A549 (cell line): ENCODE data around the gene SIN3A. TPM values are rescaled to one million over a fixed set of nuclear protein-coding genes. Genes with fewer than 3 reads are reported as not detected.
A peak's percentile ranks its signal among the peaks of the same experiment; 100 is the strongest.
"Not testable (repeated sequence)": the region's sequence is repeated elsewhere in the genome, so short reads cannot be mapped to it uniquely, and the experiment has no call there.

Experiments used
- ATAC-seq, 2 experiments: fragments of 200-7000 bp in 1 of 2; fragments of >200 bp in 1 of 2; cut with Nextera tagmentation in 1 of 2; cut with Tn5 transposase in 1 of 2; 3 replicates each; pipeline versions ENCODE4 v1.8.0 to v1.9.1; 2018 to 2020; ENCODE audit warnings: mild to moderate bottlenecking in 1 of 2, moderate library complexity in 1 of 2
- CTCF ChIA-PET: fragments of 300-600 bp; sonication (Branson Sonifier 250); formaldehyde crosslinking; extraction: SDS; loops from one replicate; lab custom pipeline; 2021; ENCODE audit warnings: antibody characterized with exemption, inconsistent platforms; lab: Yijun Ruan, JAX
- POLR2A ChIA-PET: fragments of 350-600 bp; formaldehyde crosslinking; extraction: SDS; loops from one replicate; lab custom pipeline; 2021; ENCODE audit warnings: antibody characterized with exemption, inconsistent platforms; lab: Yijun Ruan, JAX
- DNase-seq, 2 experiments: peaks; one replicate each; pipeline versions ENCODE4 v3.0.0 to v3.0.0-alpha.2; 2011 to 2016; ENCODE audit warnings: low read depth in 1 of 2, low spot score in 1 of 2
- FAIRE-seq: peaks from 2 replicates; lab custom pipeline; 2011; peaks lifted over from hg19 to GRCh38; lab: Jason Lieb, UNC
- H3K27ac ChIP-seq, 2 experiments: fragments of >200 bp; sonication (Bioruptor Twin); formaldehyde crosslinking; 3 replicates each; pipeline ENCODE4 v1.5.1; 2016 to 2017
- H3K4me1 ChIP-seq: fragments of >200 bp; sonication (Bioruptor Twin); formaldehyde crosslinking; 3 replicates; pipeline ENCODE4 v1.6.1; 2016
- H3K4me2 ChIP-seq: fragments of >200 bp; sonication (Bioruptor Twin); formaldehyde crosslinking; 3 replicates; pipeline ENCODE4 v1.6.1; 2016
- H3K4me3 ChIP-seq: fragments of >200 bp; sonication (Bioruptor Twin); formaldehyde crosslinking; 3 replicates; pipeline ENCODE4 v1.5.1; 2016
- H3K9me3 ChIP-seq: fragments of >200 bp; sonication (Bioruptor Twin); formaldehyde crosslinking; 3 replicates; pipeline ENCODE4 v1.6.1; 2016
- BHLHE40 ChIP-seq: IDR thresholded peaks from 2 replicates; pipeline ENCODE4 v1.6.1; 2012; ENCODE audit warnings: low read depth, low read length, inconsistent platforms
- CBX2 ChIP-seq: fragments of 200-600 bp; sonication (generic); IDR thresholded peaks from 2 replicates; pipeline ENCODE4 v1.6.1; 2016; ENCODE audit warnings: low read depth, mild to moderate bottlenecking, borderline replicate concordance
- CEBPB ChIP-seq, 2 experiments: fragments of >200 bp in 1 of 2; sonication (Bioruptor Twin) in 1 of 2; formaldehyde crosslinking in 1 of 2; IDR thresholded peaks; 2 replicates each; pipeline ENCODE4 v1.6.1; 2012 to 2016
- CHD4 ChIP-seq: fragments of 200-600 bp; sonication (generic); IDR thresholded peaks from 2 replicates; pipeline ENCODE4 v1.6.1; 2016; ENCODE audit warnings: antibody characterized with exemption, mild to moderate bottlenecking, borderline replicate concordance
- CTCF ChIP-seq: fragments of >200 bp; sonication (Bioruptor Twin); formaldehyde crosslinking; IDR thresholded peaks from 3 replicates; pipeline ENCODE4 v1.5.1; 2016
- EHMT2 ChIP-seq: fragments of 200-600 bp; sonication (generic); IDR thresholded peaks from 2 replicates; pipeline ENCODE4 v1.6.1; 2016; ENCODE audit warnings: antibody characterized with exemption, low read depth, mild to moderate bottlenecking, moderate library complexity
- ELK1 ChIP-seq: fragments of 150-350 bp; IDR thresholded peaks from 2 replicates; pipeline ENCODE4 v1.6.1; 2014; ENCODE audit warnings: low read depth, mild to moderate bottlenecking, low read length
- HDAC2 ChIP-seq: fragments of 200-600 bp; sonication (generic); IDR thresholded peaks from 2 replicates; pipeline ENCODE4 v1.6.1; 2016
- HOXB13 ChIP-seq: fragments of 250-450 bp; sonication (Bioruptor Pico); IDR thresholded peaks from 2 replicates; pipeline ENCODE4 v1.5.0; 2020; ENCODE audit warnings: low read depth, mild to moderate bottlenecking, moderate library complexity
- KDM5A ChIP-seq: fragments of 200-600 bp; sonication (generic); IDR thresholded peaks from 2 replicates; pipeline ENCODE4 v1.6.1; 2016; ENCODE audit warnings: antibody characterized with exemption, mild to moderate bottlenecking
- MAZ ChIP-seq: fragments of 150-350 bp; IDR thresholded peaks from 2 replicates; pipeline ENCODE4 v1.6.1; 2014; ENCODE audit warnings: antibody characterized with exemption, low read depth, low read length, borderline replicate concordance
- MYC ChIP-seq: IDR thresholded peaks from 2 replicates; pipeline ENCODE4 v1.6.1; 2012; ENCODE audit warnings: mild to moderate bottlenecking, inconsistent platforms, low read length, improper control_type of control experiment, borderline replicate concordance
- NR3C1 ChIP-seq: fragments of >200 bp; sonication (Bioruptor Twin); formaldehyde crosslinking; IDR thresholded peaks from 3 replicates; pipeline ENCODE4 v1.6.1; 2017
- PHF8 ChIP-seq: fragments of 200-600 bp; sonication (generic); IDR thresholded peaks from 2 replicates; pipeline ENCODE4 v1.6.1; 2016; ENCODE audit warnings: low read depth, mild to moderate bottlenecking, antibody characterized with exemption, moderate library complexity, borderline replicate concordance
- POLR2AphosphoS2 ChIP-seq: conservative IDR thresholded peaks from 2 replicates; pipeline ENCODE4 v1.6.1; 2012; ENCODE audit warnings: low read length, improper control_type of control experiment, inconsistent platforms
- RAD21 ChIP-seq, 2 experiments: fragments of >200 bp in 1 of 2; sonication (Bioruptor Twin) in 1 of 2; formaldehyde crosslinking in 1 of 2; IDR thresholded peaks in 1 of 2; conservative IDR thresholded peaks in 1 of 2; 2 replicates in 1 of 2; 3 replicates in 1 of 2; pipeline ENCODE4 v1.6.1; 2012 to 2018; ENCODE audit warnings: inconsistent platforms in 1 of 2
- RCOR1 ChIP-seq: fragments of 150-350 bp; IDR thresholded peaks from 2 replicates; pipeline ENCODE4 v1.6.1; 2014; ENCODE audit warnings: antibody characterized with exemption, low read length, low read depth
- REST ChIP-seq: fragments of 200-600 bp; sonication (generic); IDR thresholded peaks from 2 replicates; pipeline ENCODE4 v1.6.1; 2016; ENCODE audit warnings: antibody characterized with exemption, mild to moderate bottlenecking, moderate library complexity
- USF2 ChIP-seq: fragments of 450-650 bp; IDR thresholded peaks from 2 replicates; pipeline ENCODE4 v1.6.1; 2014; ENCODE audit warnings: antibody characterized with exemption
- ZC3H11A ChIP-seq: fragments of 450-650 bp; IDR thresholded peaks from 2 replicates; pipeline ENCODE4 v1.6.1; 2014; ENCODE audit warnings: antibody characterized with exemption, mild to moderate bottlenecking
- ZSCAN20 ChIP-seq: fragments of 250-450 bp; sonication (Bioruptor Pico); IDR thresholded peaks from 2 replicates; pipeline ENCODE4 v1.8.0; 2022; ENCODE audit warnings: mild to moderate bottlenecking, moderate library complexity
- WGBS: methylation state at CpG from one replicate; pipeline ENCODE4 v1.1.6; 2017; ENCODE audit errors: missing lambda C conversion rate; 5-methylcytosine and 5-hydroxymethylcytosine counted together
- polyA plus RNA-seq, 4 experiments: library from polyadenylated mRNA; depleted of rRNA in 3 of 4; stranded (reverse); fragments of >200 nt; fragmentation: RNase III in 1 of 4; extraction: RNeasy Plus Mini Kit Qiagen cat#74134 plus additional on column Dnase treatment in 1 of 4; gene quantifications; 2 replicates in 3 of 4; 3 replicates in 1 of 4; pipeline ENCODE4 v1.2.3, GENCODE V29; 2011 to 2017

Gene SIN3A
- polyA plus RNA-seq, 2 of the 4 experiments (the other 2 are of a cell fraction), result 35.9 to 48.7 TPM

GRCh38 chr15:75483961-75484360 lies 32.5 kb upstream of the SIN3A start:
- no peak; a peak in 1 of 6 replicates for ATAC-seq

GRCh38 chr15:75483556-75483955 lies 32.1 kb upstream of the SIN3A start:
- WGBS, result 91% methylated on average over 5 of the region's 5 CpGs
- CTCF ChIA-PET, result interaction anchor here (0.6 to 1.2 kb wide), 2 partner anchors 49 to 380 kb away, joined by 4 read pairs; no protein-coding TSS in a partner anchor
- ATAC-seq, result not testable (repeated sequence)

More at GRCh38 chr15:75483961-75484360, 32.5 kb upstream of the SIN3A start:
- H3K4me3 ChIP-seq, result no peak overlapping the region
- no peak overlapping the region for H3K4me2 ChIP-seq
- no peak overlapping the region for H3K27ac ChIP-seq
- DNase-seq, result no peak
- 92% methylated on average over 1 of the region's 1 CpG for WGBS
- no peak for TF ChIP-seq CHD4
- no peak for TF ChIP-seq CTCF
- TF ChIP-seq EHMT2, result no peak
- no peak for TF ChIP-seq ZC3H11A
- no peak for TF ChIP-seq POLR2AphosphoS2
- no peak for TF ChIP-seq HOXB13 (CRISPR knock-in tag)
- no peak for TF ChIP-seq KDM5A
- no peak for TF ChIP-seq PHF8
- TF ChIP-seq NR3C1, result no peak
- TF ChIP-seq CEBPB (IDR thresholded peaks at IDR 0.05), result no peak
- TF ChIP-seq ELK1, result no peak
- TF ChIP-seq HDAC2, result no peak
- TF ChIP-seq RCOR1, result no peak
- no peaks in the 10 kb centered on the region for H3K4me1 ChIP-seq
- FAIRE-seq, result no peak
- no peaks in the 10 kb centered on the region for H3K9me3 ChIP-seq
- ChIA-PET POLR2A (no interaction called here), CTCF (interaction anchor here (0.6 to 1.2 kb wide), 5 partner anchors 9 to 379 kb away, joined by 3 to 4 read pairs (median 4); no protein-coding TSS in a partner anchor)

GRCh38 chr15:75483106-75483505 lies 31.6 kb upstream of the SIN3A start:
- CTCF ChIA-PET, result interaction anchor here (0.6 kb wide), 1 partner anchor 380 kb away, joined by 4 read pairs; no protein-coding TSS in a partner anchor
- WGBS, result 98% methylated on average over 1 of the region's 1 CpG
- DNase-seq, result no peak
- ATAC-seq, result no peak
- POLR2A ChIA-PET, result no interaction called here
- H3K4me1 ChIP-seq, result no peaks in the 10 kb centered on the region
- peak; percentile 73 for FAIRE-seq
- no peak overlapping the region for H3K27ac ChIP-seq
- H3K4me2 ChIP-seq, result no peak overlapping the region
- TF ChIP-seq CEBPB (IDR thresholded peaks at IDR 0.05), result no peak
- TF ChIP-seq RAD21 (conservative IDR thresholded peaks at IDR 0.05 in 1 of 2, IDR thresholded peaks at IDR 0.05 in 1 of 2), result no peak
- no peak for TF ChIP-seq REST
- no peak for TF ChIP-seq CBX2
- TF ChIP-seq BHLHE40, result no peak
- TF ChIP-seq USF2, result no peak
- no peak for TF ChIP-seq MAZ
- no peak for TF ChIP-seq MYC
- no peak for TF ChIP-seq ZSCAN20 (CRISPR knock-in tag)
- TF ChIP-seq, all 56 proteins: peak for 0
- Histone ChIP-seq H3K4me3 (no peak overlapping the region), H3K9me3 (no peaks in the 10 kb centered on the region)

More at GRCh38 chr15:75483556-75483955, 32.1 kb upstream of the SIN3A start:
- H3K4me1 ChIP-seq, H3K4me3 ChIP-seq, H3K9me3 ChIP-seq, H3K4me2 ChIP-seq, H3K27ac ChIP-seq, POLR2A ChIA-PET, DNase-seq, FAIRE-seq: not testable (repeated sequence)

- H3K27ac ChIP-seq, H3K9me3 ChIP-seq, CTCF ChIA-PET, DNase-seq, H3K4me1 ChIP-seq, POLR2A ChIA-PET, FAIRE-seq, ATAC-seq, H3K4me3 ChIP-seq, H3K4me2 ChIP-seq: not testable (repeated sequence)
- WGBS, result 98% methylated on average over 53 of the region's 54 CpGs
These were observed 29.0 kb upstream of the SIN3A start for GRCh38 chr15:75480463-75480862.
